Activated CD8-positive, alpha-beta memory T cell treated with anti-CD3 and anti-CD28 coated beads for 24 hours (primary cell): ENCODE data around the gene VKORC1.
"Not testable (repeated sequence)": the region's sequence is repeated elsewhere in the genome, so short reads cannot be mapped to it uniquely, and the experiment has no call there.

Experiments
- DNase-seq: peaks from one replicate; pipeline ENCODE4 v3.0.0-alpha.2; 2020

The VKORC1 gene

DNA sequence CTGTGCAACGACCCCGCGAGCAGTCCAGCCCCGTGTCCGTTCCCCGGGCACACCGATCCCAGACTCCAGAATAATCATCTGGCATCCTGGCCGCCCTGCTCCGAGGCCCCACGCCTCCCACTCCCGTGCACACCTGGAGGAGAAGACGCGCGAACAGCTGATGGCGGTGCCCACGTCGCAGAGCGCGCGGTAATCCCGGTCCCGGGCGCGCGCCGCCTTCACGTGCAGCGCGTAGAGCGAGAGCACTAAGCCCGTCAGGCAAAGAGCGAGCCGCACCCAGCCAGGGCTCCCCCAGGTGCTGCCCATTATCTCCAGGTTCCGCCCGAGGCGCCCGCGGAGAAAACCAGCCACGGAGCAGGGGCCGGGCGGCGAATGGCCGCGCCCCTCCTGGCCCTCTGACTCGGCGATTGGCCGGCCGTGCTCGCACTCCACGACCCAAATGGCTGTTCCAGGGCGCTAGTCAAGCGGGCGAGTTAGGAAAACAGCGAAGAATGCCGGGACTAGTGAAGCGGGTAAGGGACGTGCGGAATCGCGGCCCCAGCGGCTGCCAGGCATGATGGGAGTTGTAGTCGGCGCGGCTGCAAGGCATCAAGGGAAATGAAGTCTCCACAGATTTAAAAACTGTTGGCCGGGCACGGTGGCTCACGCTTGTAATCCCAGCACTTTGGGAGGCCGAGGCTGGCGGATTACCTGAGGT lies at the start of gene VKORC1:
Gene VKORC1 (minus strand): TSS at position 374 of the 697 bp plus-strand sequence. CDS start 68 bp downstream, at position 306.
- peak; percentile 93 for DNase-seq

DNA sequence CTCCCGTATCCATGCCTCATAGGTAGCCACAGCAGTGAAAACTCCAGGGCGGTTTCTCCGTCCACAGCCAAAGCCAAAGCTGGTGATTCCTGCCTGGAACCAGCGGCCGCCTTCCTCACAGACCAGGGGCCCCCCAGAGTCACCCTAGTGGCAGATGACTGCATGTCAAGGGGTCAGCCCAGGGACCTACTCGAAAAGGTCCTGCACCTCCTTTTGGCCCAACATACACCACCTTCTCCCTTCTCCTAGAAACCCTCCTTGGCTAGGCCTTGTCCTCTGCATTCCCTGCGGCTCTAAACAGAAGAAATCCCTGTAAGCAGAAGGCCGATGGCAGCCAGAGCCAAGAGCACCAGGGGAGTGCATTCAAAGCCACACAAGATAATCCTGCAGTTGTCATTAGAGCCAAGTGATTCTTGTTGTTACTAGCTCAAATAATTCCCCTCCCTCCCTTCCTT lies 49.1 kb upstream of the VKORC1 start:
- DNase-seq: no peak

DNA sequence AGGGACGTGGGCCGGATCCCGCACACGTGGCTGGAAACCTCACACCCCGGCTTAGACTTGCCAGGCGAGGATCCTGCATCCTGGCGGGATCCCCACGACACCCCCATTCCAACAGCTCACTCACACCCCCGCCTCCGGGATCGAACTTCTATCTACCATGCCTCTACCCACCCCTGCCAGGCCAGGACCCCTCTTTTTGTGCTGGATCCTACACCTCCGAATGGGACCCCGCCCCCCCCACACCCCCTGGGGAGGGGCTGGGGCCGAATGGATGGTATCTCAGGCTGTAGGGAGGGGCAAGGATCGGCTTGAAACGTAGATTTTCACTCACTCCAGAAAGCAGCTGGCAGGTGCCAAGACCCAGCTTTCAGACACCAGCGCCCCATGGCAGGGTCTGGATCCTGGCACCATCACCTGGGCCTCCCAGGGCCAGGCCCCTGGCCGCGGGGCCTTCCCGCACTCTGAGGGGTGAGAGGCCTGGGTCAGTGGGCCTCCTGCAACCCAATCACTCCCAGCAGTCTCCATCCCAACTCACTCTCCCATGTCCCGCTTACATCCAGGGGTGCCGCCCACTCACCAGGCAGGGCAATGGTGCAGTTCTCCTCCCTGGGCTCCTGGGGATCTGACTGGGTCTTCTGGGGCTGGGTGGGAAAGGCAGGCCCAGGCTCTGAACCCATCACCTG lies 48.6 kb upstream of the VKORC1 start:
- peak; percentile 62 for DNase-seq

DNA sequence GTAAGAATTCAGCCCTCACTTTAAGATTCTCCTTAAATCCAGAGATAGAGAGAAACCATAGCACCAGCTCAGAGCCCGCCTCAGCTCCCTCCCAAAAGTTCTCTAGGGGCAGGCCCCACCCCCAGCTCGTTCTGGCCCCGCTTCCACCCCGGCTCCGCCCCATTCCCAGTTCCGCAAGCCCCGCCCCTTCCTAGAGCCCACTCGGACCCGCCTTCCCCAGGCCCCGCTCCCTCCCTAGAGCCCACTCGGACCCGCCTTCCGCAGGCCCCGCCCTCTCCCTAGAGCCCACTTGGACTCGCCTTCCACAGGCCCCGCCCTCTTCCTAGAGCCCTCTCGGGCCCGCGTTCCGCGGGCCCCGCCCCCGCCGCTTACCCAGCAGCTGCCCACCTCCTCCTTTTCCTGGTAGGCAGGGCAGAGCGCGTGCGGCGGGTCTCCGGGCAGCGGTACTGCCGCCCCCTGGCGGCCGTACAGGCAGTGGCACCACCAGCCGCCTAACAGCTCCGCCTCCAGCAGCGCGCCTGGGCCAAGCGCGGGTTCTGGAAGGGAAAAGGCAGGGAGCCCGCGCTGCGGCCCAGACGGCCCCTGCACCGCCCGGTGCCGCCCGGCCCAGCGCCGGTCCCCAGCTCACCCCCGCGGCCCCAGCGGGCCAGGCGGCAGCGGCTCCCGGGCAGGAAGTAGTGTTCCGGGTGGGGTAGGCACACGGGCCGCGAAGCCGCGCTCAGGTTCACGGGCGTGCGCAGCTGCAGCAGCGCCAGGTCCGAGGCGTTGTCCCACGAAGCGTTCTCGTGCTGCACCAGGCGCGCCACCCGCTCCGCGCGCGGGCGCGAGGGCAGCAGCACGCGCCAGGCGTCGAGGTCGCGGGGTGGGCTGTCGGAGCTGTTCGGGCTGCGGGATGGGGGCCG lies 47.8 kb upstream of the VKORC1 start:
- peak; percentile 99 for DNase-seq

DNA sequence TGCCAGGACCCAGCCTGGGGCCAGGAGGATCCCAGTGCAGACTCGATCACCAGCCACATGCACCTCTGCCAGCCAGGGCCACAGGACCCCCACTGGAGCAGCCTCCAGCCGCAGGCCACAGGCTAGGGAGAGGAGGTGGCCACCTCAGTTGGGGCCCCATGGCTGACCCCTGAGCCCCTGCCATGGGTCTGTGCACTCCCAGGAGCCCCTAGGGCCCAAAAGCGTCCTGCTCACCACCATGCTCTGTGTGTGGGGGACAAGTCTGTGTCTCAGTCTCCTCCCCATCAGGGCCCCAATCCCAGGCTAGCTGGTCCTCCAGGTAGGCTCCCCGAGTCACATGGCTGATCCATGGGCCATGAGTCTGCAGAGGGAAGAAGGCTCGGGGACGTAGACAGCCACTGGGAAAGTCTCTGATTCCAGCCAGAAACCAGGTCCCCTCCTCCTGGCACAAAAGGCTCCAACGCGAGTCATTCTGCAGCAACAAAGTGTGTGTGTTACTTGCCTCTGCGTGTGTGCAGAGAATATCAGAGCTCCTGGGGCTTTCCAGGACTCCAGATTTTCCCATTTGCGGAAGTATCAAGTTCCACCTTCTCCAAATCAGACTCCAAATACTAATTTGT lies 47.0 kb upstream of the VKORC1 start:
- peak; percentile 67 for DNase-seq

DNA sequence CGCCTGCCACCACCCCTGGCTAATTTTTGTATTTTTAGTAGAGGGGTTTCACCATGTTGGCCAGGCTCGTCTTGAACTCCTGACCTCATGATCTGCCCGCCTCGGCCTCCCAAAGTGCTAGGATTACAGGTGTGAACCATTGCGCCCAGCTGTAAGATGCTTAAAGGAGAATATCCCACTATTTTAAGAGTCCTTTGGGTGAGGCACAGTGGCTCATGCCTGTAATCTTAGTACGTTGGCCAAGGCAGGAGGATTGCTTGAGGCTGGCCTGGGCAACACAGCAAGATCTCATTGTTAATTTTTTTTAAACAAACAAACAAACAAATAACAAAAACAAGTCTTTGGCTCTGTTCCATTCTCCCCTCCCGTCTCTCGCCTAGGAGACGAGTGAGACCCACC lies 46.5 kb upstream of the VKORC1 start:
- not testable (repeated sequence) for DNase-seq

DNA sequence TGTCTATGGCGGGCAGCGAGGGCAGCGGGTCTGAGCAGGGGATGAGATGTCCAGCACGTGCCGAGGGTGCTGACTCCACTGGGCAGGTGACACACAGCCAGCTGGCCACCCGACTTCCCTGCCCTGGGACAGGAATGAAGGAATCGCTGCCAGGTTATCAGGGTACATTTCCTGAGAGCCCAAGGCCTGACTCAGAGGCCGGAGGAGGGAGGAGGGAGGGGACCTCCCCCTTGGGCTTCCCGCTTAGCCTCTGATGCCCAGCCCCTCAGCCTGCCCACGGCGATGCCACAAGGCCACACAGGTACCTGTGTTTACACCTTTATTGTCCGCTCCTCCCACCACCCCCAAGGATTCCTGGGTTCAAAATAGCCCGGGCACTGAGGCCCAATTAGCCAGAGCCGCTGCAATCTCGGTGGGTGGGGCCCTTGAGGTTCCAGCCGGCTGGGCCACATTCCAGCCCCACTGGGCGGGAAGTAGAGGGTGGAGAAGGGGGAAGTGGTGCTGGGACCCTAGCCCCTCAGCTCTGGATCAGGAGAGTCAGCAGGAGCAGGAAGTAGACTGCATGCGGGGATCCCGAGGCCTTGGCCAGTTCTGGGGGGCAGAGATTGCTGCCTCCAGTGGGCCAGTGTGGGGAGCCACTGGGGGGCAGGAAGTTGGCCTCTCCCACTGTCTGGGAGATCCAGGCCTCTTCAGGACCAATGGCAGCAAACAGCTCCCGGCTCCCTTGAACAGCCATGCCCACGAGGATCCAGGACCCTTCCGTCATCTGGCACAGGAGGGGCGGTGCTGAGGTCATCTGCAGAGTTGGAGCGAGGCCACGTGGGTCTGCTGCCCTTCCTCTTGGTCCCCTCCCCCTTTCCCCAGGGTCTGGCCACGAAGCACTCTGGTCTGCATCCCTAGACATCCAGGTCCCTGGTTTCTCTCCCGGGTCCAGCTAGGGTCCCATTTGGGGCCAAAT lies 44.3 kb upstream of the VKORC1 start:
- DNase-seq: no peak

DNA sequence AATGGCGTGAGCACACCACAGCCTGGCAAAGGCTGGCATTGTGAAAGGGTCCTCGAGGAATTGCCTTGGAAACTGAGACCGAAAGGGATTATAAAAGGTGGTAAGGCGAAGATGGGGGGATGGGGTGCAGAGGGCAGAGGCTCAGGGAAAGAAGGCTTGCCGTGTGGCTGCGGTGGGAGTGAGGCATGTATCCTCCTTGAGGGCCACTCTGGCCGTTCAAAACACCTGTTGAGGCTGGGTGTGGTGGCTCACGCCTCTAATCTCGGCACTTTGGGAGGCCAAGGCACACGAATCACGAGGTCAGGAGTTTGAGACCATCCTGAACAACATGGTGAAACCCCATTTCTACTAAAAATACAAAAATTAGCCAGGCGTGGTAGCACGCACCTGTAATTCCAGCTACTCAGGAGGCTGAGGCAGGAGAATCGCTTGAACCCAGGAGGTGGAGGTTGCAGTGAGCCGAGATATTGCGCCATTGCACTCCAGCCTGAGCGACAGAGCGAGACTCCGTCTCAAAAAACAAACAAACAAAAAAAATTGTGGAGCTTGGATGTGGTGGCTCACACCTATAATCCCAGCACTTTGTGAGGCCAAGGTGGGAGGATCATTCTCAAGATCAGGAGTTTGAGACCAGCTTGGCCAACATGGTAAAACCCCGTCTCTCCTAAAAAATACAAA lies 42.4 kb upstream of the VKORC1 start:
- not testable (repeated sequence) for DNase-seq

DNA sequence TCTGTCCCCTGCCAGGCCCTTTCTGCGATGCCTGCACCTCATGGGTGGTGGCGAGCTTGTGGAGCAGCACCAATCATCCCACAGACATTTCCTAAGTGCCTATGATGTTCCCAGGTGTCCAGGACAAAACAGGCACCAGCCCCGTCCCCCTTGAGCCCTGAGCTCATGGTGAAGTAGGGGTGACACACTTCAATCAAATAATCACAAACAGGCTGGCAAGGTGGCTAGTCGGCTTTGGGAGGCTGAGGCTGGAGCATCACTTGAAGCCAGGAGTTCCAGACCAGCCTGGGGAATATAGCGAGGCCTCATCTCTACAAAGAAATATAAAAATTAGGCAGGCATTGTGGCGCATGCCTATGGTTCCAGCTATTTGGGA lies 41.7 kb upstream of the VKORC1 start:
- no peak for DNase-seq

DNA sequence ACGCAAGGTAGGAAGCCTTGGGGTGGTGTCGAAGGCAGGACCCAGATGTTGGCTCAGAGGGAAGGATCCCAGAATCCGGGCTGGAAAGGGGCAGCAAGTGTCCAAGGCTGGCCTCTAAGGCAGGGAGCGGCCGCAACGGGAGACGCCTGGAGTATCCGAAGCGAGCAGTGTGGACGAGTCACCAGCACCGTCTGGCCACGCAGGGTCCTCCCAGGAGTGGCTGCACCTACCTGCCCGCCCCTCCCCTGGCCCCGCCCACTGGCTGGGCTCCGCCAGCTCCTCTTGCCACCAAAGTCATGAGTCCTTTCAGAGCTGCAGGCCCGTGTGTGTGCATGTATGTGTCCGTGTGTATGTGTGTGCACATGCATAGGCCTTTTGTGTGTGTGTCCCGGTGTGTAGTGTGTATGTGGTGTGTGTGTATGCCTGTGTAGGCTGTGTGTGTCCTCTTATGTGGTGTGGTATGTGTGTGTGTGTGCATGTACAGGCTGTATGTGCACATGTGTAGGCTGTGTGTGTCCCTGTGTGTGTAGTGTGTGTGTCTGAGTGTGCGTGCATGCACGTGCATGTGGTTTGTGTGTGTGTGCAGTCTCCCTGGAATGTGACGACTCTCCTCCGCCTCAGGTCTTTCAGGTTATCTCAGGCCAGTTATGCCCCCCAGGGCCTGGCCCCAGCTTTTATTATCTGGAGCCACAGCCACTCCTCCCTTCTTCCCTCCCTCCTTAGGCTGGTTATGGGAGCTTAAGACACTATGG lies 41.1 kb upstream of the VKORC1 start, which contains the start of gene PRSS8:
Gene PRSS8 (minus strand): TSS at position 193 of the 752 bp plus-strand sequence. CDS start 229 bp downstream, outside the sequence.
- DNase-seq: no peak

DNA sequence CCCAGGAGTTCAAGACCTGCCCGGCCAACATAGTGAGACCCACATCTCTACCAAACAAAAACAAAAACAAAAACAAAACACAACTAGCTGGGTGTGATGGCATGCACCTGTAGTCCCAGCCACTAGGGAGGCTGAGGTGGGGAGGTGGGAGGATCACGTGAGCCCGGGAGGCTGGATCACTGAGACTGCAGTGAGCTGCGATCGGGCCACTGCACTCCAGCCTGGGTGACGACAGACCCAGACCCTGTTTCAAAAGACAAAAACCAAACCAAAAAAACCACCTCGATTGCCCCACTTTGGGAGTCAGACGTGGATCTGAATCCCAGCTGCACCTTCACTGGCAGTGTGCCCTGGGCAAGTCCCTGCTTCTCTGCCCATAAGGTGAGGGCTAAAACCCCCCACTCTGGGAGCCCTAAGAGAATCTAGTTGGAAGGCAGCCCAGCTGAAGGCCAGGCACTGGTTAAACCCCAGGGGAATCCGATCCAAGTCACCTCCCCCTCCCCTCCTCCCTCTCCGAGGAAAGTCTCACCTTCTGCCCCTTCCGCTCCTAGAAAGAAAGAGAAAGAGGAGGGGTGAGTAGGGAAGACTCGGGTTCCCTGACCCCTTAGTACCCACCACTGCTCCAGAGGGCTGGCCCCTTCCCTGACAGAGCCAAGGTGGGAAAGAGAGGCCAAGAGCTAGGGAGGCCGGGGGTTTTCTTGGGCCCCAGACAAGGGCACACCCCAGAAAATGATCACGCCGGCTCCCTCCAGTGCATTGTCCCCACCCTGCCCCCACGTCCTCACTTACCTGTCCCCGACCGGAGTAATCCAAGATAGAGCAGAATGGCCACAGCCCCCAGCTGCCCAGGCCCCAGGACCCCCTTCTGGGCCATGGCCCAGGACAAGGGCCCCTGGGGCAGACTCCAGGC lies 40.3 kb upstream of the VKORC1 start:
- no peak for DNase-seq

DNA sequence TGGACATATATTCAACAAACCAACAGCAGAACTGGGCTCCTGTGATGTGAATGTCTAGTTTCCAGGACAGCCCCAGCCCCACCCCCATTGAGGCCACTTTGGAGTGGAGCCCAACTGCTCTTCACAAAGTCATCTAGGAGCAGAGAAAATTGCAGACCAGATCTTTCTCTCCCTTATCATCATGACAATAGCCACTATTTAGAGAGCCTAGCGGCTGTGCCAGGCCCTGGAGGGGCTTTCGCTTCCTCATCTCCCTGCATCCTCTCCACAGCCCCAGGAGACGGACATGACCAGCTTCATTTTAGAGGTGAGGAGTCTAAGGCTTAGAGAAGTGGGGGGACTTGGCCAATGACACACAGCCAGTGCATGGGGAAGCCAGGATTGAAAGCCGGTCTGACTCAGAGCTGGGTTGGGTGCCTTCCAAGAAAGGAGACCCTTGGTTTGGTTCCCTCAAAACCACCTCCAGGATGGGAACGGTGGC lies 39.5 kb upstream of the VKORC1 start:
- DNase-seq: no peak

DNA sequence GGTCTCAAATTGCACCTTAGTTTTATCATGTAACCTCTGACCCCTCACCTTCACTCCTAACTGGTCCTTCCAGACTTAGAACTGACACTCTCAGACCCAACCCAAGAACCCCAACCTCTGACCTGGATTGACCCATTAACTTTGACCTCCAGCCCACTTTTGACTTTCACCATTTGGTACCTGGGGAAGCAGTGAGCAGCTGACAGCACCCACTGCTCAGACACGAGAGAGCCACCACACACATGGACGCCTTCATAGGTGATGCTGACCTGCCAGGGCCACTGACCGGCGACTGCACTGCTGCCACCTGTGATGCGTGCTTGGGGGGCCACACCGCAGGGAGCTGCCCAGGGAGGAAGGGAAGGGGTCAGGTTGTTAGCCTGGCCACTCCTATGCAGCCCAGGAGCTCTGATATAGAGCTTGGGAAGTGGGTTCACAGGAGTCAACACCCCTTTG lies 38.5 kb upstream of the VKORC1 start:
- DNase-seq: no peak

DNA sequence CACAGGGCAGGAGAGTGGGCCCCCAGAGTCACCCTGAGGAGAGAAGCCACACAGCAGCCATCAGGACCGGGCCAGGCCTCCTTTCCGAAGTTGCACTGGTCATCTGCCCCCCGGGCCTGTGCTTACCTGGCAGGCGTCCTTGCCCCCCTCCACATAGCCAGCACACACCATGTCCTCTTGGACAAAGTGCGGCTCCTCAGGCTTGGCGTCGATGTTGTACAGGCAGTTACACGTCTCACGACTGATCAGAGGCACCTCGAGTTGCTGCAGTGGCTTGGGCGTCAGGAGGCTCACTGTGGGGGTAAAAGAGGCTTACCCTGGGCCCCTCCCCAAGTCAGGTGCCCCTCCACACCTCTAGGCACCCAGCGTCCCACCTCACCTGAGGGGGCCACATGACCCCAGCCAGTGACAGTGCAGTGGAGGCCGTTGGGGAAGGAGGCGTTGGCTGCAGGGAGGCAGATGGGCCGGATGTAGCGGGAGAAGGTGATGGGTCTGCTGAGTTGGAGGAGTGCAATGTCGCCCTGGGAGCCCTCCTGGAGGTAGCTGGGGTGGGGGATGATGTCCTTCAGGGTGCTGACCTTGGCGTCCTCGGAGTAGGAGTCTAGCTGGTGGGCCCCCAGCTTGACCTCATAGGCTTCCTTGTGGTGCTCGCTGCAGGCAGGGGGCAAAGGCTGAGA lies 37.8 kb upstream of the VKORC1 start:
- no peak for DNase-seq

DNA sequence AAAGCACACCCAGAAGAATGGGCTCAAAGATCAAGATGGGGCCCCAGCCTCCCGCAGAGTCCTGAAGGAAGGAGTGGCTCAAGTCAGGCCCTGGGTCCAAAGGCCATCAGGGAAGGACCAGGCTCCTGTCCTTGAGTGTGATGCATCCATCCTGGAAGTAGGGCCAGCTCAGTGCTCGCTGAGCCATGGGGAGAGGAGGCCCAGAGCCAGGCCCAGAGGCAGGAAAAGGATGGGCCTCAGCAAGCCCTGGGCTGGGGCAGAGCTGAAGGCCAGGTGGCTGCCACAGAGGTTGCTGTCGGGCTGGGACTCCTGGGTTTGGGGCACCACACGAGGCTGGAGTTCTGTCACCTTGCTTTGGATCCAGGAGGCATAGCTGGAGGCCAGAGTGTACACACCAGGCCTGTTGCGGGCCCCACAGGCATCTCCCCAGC lies 37.3 kb upstream of the VKORC1 start:
- no peak for DNase-seq

DNA sequence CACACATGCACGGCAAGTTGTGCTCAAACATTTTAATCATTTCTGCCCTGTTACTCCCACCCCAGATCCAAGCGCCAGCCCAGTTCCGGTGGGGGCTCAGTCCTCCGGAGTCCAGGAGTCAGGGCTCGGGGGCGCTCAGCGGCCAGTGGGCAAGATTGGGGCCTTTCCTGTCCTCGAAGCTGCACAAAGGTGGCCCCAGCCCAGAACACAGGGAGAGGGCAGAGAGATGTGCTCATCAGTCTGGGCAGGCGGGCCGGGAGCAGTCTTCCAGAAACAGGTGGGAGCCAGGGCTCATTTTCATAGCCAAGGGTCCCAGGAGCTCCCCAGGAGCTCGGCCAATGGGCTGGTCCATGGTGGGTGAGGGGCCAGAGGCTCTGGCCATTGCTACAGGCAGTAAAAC lies 36.8 kb upstream of the VKORC1 start:
- DNase-seq: no peak

DNA sequence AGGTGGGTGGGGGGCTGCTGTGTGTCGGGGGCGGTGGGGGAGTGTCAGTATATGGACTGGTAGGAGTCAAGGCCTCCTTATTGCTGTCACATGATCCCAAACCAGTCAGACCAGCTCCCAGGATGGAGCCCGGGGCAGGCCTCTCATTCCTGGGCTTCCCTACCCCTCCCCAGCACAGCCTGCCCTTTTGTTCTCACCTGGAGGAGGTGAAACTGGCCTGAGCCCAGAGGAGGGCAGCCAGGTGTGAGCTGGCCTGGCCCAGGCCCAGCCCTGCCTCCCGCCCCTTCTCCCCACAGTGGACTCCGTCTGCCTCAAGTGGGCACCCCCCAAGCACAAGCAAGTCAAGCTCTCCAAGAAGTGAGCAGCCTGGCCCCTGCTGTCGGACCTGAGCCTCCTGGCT lies 36.3 kb upstream of the VKORC1 start:
- DNase-seq: no peak

DNA sequence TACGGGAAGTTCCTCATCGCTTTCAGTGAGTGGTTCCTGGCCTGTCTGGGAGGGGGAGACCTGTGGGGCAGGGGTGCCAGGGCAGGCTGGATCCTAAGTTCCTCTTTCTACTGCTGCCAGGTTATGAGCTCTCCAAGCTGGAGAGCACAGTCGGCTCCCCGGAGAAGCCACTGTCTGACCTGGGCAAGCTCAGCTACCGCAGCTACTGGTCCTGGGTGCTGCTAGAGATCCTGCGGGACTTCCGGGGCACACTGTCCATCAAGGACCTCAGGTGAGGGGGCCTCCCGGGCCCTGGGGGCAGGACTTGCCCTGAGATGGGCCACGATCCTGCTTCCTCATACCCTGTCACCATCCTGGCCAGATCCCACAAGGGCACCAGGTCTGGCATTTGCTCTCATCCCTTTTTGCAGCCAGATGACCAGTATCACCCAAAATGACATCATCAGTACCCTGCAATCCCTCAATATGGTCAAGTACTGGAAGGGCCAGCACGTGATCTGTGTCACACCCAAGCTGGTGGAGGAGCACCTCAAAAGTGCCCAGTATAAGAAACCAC lies 35.8 kb upstream of the VKORC1 start:
- DNase-seq: no peak
